Lower leg skin (tissue), 3 donors: ENCODE measurements around the gene SLC9A6.

Experiments
- CTCF ChIP-seq, 3 donors: fragments of 450-650 bp; IDR thresholded peaks; one replicate each; pipeline ENCODE4 v1.5.1; 2016; ENCODE audit warnings: antibody characterized with exemption in 3 of 3, mild to moderate bottlenecking in 3 of 3, moderate library complexity in 2 of 3
- POLR2A ChIP-seq, 2 donors: fragments of 450-650 bp; IDR thresholded peaks; one replicate each; pipeline ENCODE4 v1.6.1; 2016 to 2017; ENCODE audit warnings: antibody characterized with exemption in 2 of 2, mild to moderate bottlenecking in 1 of 2, moderate library complexity in 1 of 2

- TF ChIP-seq CTCF (IDR thresholded peaks at IDR 0.05) (no peak), POLR2A (IDR thresholded peaks at IDR 0.05) (no peak)
Measured at GRCh38 chrX:135984791-135985156, 461 bp upstream of the SLC9A6 start.
